K562 (cell line): ENCODE measurements around the gene USP1. TPM values are rescaled to one million over a fixed set of nuclear protein-coding genes. Genes with fewer than 3 reads are reported as not detected.

Source experiments
- CREB1 ChIP-seq, 2 experiments: sonication (generic) in 1 of 2; formaldehyde crosslinking in 1 of 2; IDR thresholded peaks; 2 replicates each; pipeline versions ENCODE4 v1.6.1 to v1.8.0; 2012 to 2022; ENCODE audit warnings: inconsistent platforms in 1 of 2, mild to moderate bottlenecking in 1 of 2, missing genetic modification reagents in 1 of 2, moderate library complexity in 1 of 2
- IFI16 ChIP-seq: fragments of 250-450 bp; sonication (Bioruptor Pico); IDR thresholded peaks from 2 replicates; pipeline ENCODE4 v2.1.2; 2022; ENCODE audit warnings: mild to moderate bottlenecking, inconsistent platforms
- NBN ChIP-seq: fragments of 450-650 bp; IDR thresholded peaks from 2 replicates; pipeline ENCODE4 v1.6.1; 2016; ENCODE audit warnings: low read depth, mild to moderate bottlenecking
- PHF8 ChIP-seq: fragments of 200-600 bp; sonication (generic); IDR thresholded peaks from 2 replicates; pipeline ENCODE4 v1.6.1; 2012; ENCODE audit warnings: mixed run types, mild to moderate bottlenecking, inconsistent platforms, low read length, moderate library complexity, borderline replicate concordance
- REST ChIP-seq, 2 experiments: fragments of 450-650 bp; formaldehyde crosslinking in 1 of 2; IDR thresholded peaks; 2 replicates each; pipeline versions ENCODE4 v1.4.0 to v1.6.1; 2014 to 2020; ENCODE audit warnings: mild to moderate bottlenecking in 2 of 2, borderline replicate concordance in 1 of 2, low read depth in 1 of 2
- SREBF1 ChIP-seq: fragments of 150-350 bp; IDR thresholded peaks from 2 replicates; pipeline ENCODE4 v1.6.1; 2014; ENCODE audit warnings: antibody characterized with exemption, low read depth, low read length, borderline replicate concordance
- ZSCAN32 ChIP-seq: fragments of 450-650 bp; formaldehyde crosslinking; IDR thresholded peaks from 2 replicates; pipeline ENCODE4 v1.4.0; 2020; ENCODE audit warnings: mild to moderate bottlenecking, moderate library complexity
- polyA plus RNA-seq, 8 experiments: library from polyadenylated mRNA; depleted of rRNA in 4 of 8; stranded (reverse) in 5 of 8; unstranded in 3 of 8; fragments of >200 nt; fragmentation: Nextera tagmentation in 2 of 8; fragmentation: Illumina TruSeq in 1 of 8; extraction: Ambion mirVana in 2 of 8; extraction: Trizol in 1 of 8; gene quantifications; 2 replicates each; pipeline versions ENCODE4 v1.2.1 to v1.2.3, GENCODE V29; 2011 to 2014; ENCODE audit warnings: inconsistent platforms in 1 of 8, missing spikeins in 1 of 8
- total RNA-seq, 7 experiments: library from RNA; depleted of rRNA in 6 of 7; stranded (reverse); fragments of >200 nt in 6 of 7; fragmentation: Illumina TruSeq in 2 of 7; extraction: Trizol in 2 of 7; gene quantifications; 2 replicates each; pipeline versions ENCODE4 v1.2.1 to v1.2.3, GENCODE V29; 2011 to 2021; ENCODE audit warnings: low replicate concordance in 1 of 7
- TF ChIP-seq, protein P1 (sequence below): fragments of 450-650 bp; formaldehyde crosslinking; conservative IDR thresholded peaks from 2 replicates; pipeline ENCODE4 v1.4.0; 2022; ENCODE audit warnings: mild to moderate bottlenecking, missing genetic modification characterization

Gene USP1
- total and polyA plus RNA-seq, 9 of the 15 experiments (the other 6 are each of a cell fraction or from before 2014, with no cell fraction given), result 27.3 to 87.9 (median 51.7) TPM

- TF ChIP-seq PHF8, result peak; percentile 80
- TF ChIP-seq NBN, result 0 out of 2 replicates have a peak, but pooled peaks have one; percentile 45
- TF ChIP-seq SREBF1, result no peak
- peak; percentile 6; the same call in 1 of the 2 replicates for TF ChIP-seq ZSCAN32 (CRISPR knock-in tag)
- TF ChIP-seq, protein P1, sequence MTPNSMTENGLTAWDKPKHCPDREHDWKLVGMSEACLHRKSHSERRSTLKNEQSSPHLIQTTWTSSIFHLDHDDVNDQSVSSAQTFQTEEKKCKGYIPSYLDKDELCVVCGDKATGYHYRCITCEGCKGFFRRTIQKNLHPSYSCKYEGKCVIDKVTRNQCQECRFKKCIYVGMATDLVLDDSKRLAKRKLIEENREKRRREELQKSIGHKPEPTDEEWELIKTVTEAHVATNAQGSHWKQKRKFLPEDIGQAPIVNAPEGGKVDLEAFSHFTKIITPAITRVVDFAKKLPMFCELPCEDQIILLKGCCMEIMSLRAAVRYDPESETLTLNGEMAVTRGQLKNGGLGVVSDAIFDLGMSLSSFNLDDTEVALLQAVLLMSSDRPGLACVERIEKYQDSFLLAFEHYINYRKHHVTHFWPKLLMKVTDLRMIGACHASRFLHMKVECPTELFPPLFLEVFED (CRISPR knock-in tag), result 0 out of 2 replicates have a peak, but pooled peaks have one; percentile 41
- TF ChIP-seq REST (IDR thresholded peaks at IDR 0.05; ENCODE audit: borderline replicate concordance), result no peak
- TF ChIP-seq REST (CRISPR knock-in tag; IDR thresholded peaks at IDR 0.05; ENCODE audit: low read depth), result peak; percentile 67
- TF ChIP-seq CREB1 (IDR thresholded peaks at IDR 0.05), result no peak; the same call in 1 of the 2 replicates
- TF ChIP-seq CREB1 (CRISPR knock-in tag; IDR thresholded peaks at IDR 0.05), result no peak; the same call in 1 of the 2 replicates
- TF ChIP-seq IFI16 (CRISPR knock-in tag), result no peak
These were observed at the start of gene USP1 (continued) for GRCh38 chr1:62436466-62437272.
